Skeletal muscle satellite cell (primary cell): ENCODE results near the gene ANXA9. TPM values are rescaled to one million over a fixed set of nuclear protein-coding genes. Genes with fewer than 3 reads are reported as not detected.

Experiments
- H3K27me3 ChIP-seq: 2 replicates; pipeline ENCODE4 v1.7.0; 2013; ENCODE audit warnings: low read length; ENCODE audit not compliant: control insufficient read depth, insufficient read depth
- H3K36me3 ChIP-seq: 2 replicates; pipeline ENCODE4 v1.7.0; 2013; ENCODE audit warnings: mild to moderate bottlenecking, control low read depth, low read length; ENCODE audit not compliant: insufficient read depth
- H3K4me1 ChIP-seq: 2 replicates; pipeline ENCODE4 v1.7.0; 2013; ENCODE audit warnings: low read length; ENCODE audit not compliant: control insufficient read depth, insufficient read depth
- H3K4me2 ChIP-seq: 2 replicates; pipeline ENCODE4 v1.7.0; 2013; ENCODE audit warnings: mild to moderate bottlenecking, low read length
- H3K4me3 ChIP-seq: 2 replicates; pipeline ENCODE4 v1.7.0; 2013; ENCODE audit warnings: low read length
- H3K9ac ChIP-seq: 2 replicates; pipeline ENCODE4 v1.7.0; 2013; ENCODE audit warnings: mild to moderate bottlenecking, low read depth, low read length, moderate library complexity
- H3K9me3 ChIP-seq: replicated peaks from 2 replicates; pipeline ENCODE4 v1.7.0; 2013; ENCODE audit warnings: mild to moderate bottlenecking, control low read depth, low read length
- total RNA-seq: library from RNA; depleted of rRNA; stranded (reverse); fragments of >200 nt; gene quantifications from 2 replicates; pipeline ENCODE4 v1.2.3, GENCODE V29; 2012; rRNA removed

Gene ANXA9
- 0.76 TPM in 1 of 2 replicates, not detected in the other for total RNA-seq

GRCh38 chr1:150981805-150982712 lies at the start of gene ANXA9:
Gene ANXA9 (plus strand): TSS chr1:150982292. CDS start chr1:150983106, 814 bp downstream.
- no peaks in the 10 kb centered on the region for H3K27me3 ChIP-seq
- H3K4me2 ChIP-seq = no peak within 1 kb of the TSS
- H3K4me1 ChIP-seq = peaks cover 38% of the 10 kb centered on the region
- no peaks in the 10 kb centered on the region for H3K36me3 ChIP-seq
- H3K4me3 ChIP-seq = no peak within 1 kb of the TSS
- no peaks in the 10 kb centered on the region for H3K9me3 ChIP-seq
- H3K9ac ChIP-seq = no peak within 1 kb of the TSS

- Histone ChIP-seq H3K9ac (no peak overlapping the region), H3K4me3 (no peak overlapping the region), H3K27me3 (no peaks in the 10 kb centered on the region), H3K4me1 (no peaks in the 10 kb centered on the region), H3K36me3 (peaks cover 69% of the 10 kb centered on the region), H3K4me2 (no peak overlapping the region), H3K9me3 (no peaks in the 10 kb centered on the region)
Observed at GRCh38 chr1:150944856-150945255, 37.2 kb upstream of the ANXA9 start.

GRCh38 chr1:150954708-150955107 lies 27.4 kb upstream of the ANXA9 start:
- H3K9ac ChIP-seq = no peak overlapping the region
- H3K4me1 ChIP-seq = no peaks in the 10 kb centered on the region
- no peaks in the 10 kb centered on the region for H3K27me3 ChIP-seq
- H3K9me3 ChIP-seq = no peaks in the 10 kb centered on the region
- no peak overlapping the region for H3K4me3 ChIP-seq
- H3K4me2 ChIP-seq = no peak overlapping the region
- H3K36me3 ChIP-seq = peaks cover 47% of the 10 kb centered on the region

- Histone ChIP-seq H3K27me3 (no peaks in the 10 kb centered on the region), H3K4me1 (no peaks in the 10 kb centered on the region), H3K36me3 (peaks cover 44% of the 10 kb centered on the region), H3K9ac (no peak overlapping the region), H3K4me3 (no peak overlapping the region), H3K9me3 (no peaks in the 10 kb centered on the region), H3K4me2 (no peak overlapping the region)
Observed at GRCh38 chr1:150955280-150955679, 26.8 kb upstream of the ANXA9 start.

GRCh38 chr1:150957666-150958065 lies 24.4 kb upstream of the ANXA9 start:
- H3K9me3 ChIP-seq = no peaks in the 10 kb centered on the region
- H3K4me3 ChIP-seq = no peak overlapping the region

GRCh38 chr1:150960646-150961045 lies 21.4 kb upstream of the ANXA9 start:
- H3K27me3 ChIP-seq = no peaks in the 10 kb centered on the region
- no peak overlapping the region for H3K9ac ChIP-seq
- H3K4me2 ChIP-seq = no peak overlapping the region
- peaks cover 67% of the 10 kb centered on the region for H3K36me3 ChIP-seq
- no peaks in the 10 kb centered on the region for H3K4me1 ChIP-seq
- no peak overlapping the region for H3K4me3 ChIP-seq
- no peaks in the 10 kb centered on the region for H3K9me3 ChIP-seq

More at GRCh38 chr1:150957666-150958065, 24.4 kb upstream of the ANXA9 start:
- no peaks in the 10 kb centered on the region for H3K27me3 ChIP-seq
- H3K36me3 ChIP-seq = peaks cover 43% of the 10 kb centered on the region
- no peaks in the 10 kb centered on the region for H3K4me1 ChIP-seq
- H3K9ac ChIP-seq = no peak overlapping the region
- no peak overlapping the region for H3K4me2 ChIP-seq

GRCh38 chr1:150961756-150962155 lies 20.3 kb upstream of the ANXA9 start:
- Histone ChIP-seq H3K9me3 (no peaks in the 10 kb centered on the region), H3K9ac (no peak overlapping the region), H3K4me2 (no peak overlapping the region), H3K27me3 (no peaks in the 10 kb centered on the region), H3K4me1 (no peaks in the 10 kb centered on the region), H3K4me3 (no peak overlapping the region), H3K36me3 (peaks cover 75% of the 10 kb centered on the region)

- Histone ChIP-seq H3K4me2 (no peak overlapping the region), H3K36me3 (peaks cover 85% of the 10 kb centered on the region), H3K9me3 (no peaks in the 10 kb centered on the region), H3K4me3 (no peak overlapping the region), H3K9ac (no peak overlapping the region), H3K27me3 (no peaks in the 10 kb centered on the region), H3K4me1 (no peaks in the 10 kb centered on the region)
Observed at GRCh38 chr1:150963321-150964163, 18.6 kb upstream of the ANXA9 start.

- H3K36me3 ChIP-seq = peaks cover 85% of the 10 kb centered on the region
Observed at GRCh38 chr1:150964164-150964489, 18.0 kb upstream of the ANXA9 start.

GRCh38 chr1:150965605-150966004 lies 16.5 kb upstream of the ANXA9 start:
- Histone ChIP-seq H3K4me2 (no peak overlapping the region), H3K4me1 (peaks cover 4% of the 10 kb centered on the region), H3K9ac (no peak overlapping the region), H3K36me3 (peaks cover 76% of the 10 kb centered on the region), H3K4me3 (no peak overlapping the region), H3K9me3 (no peaks in the 10 kb centered on the region), H3K27me3 (no peaks in the 10 kb centered on the region)

More at GRCh38 chr1:150964164-150964489, 18.0 kb upstream of the ANXA9 start:
- H3K27me3 ChIP-seq = no peaks in the 10 kb centered on the region
- H3K4me1 ChIP-seq = no peaks in the 10 kb centered on the region
- H3K4me2 ChIP-seq = no peak overlapping the region
- H3K9me3 ChIP-seq = no peaks in the 10 kb centered on the region
- no peak overlapping the region for H3K4me3 ChIP-seq
- no peak overlapping the region for H3K9ac ChIP-seq

GRCh38 chr1:150966011-150966410 lies 16.1 kb upstream of the ANXA9 start:
- no peaks in the 10 kb centered on the region for H3K9me3 ChIP-seq
- H3K4me1 ChIP-seq = peaks cover 8% of the 10 kb centered on the region
- peaks cover 72% of the 10 kb centered on the region for H3K36me3 ChIP-seq
- H3K27me3 ChIP-seq = no peaks in the 10 kb centered on the region
- no peak overlapping the region for H3K9ac ChIP-seq
- no peak overlapping the region for H3K4me2 ChIP-seq
- H3K4me3 ChIP-seq = no peak overlapping the region
